Neuronal stem cell (in vitro differentiated cells): Measurements from ENCODE around the gene CFTR.

ENCODE experiments used
- DNase-seq: peaks from one replicate; pipeline ENCODE4 v3.0.0-alpha.2; 2013; ENCODE audit warnings: low spot score
- H2AFZ ChIP-seq: one replicate; pipeline ENCODE4 v1.6.1; 2013; ENCODE audit warnings: mild to moderate bottlenecking, low read length, inconsistent platforms
- H2AK5ac ChIP-seq: 2 replicates; pipeline ENCODE4 v1.6.1; 2013; ENCODE audit warnings: low read depth, mild to moderate bottlenecking, inconsistent platforms, low read length, moderate library complexity, mixed read lengths
- H2BK120ac ChIP-seq: 2 replicates; pipeline ENCODE4 v1.6.1; 2013; ENCODE audit warnings: low read depth, mild to moderate bottlenecking, inconsistent platforms, low read length, moderate library complexity, mixed read lengths
- H2BK12ac ChIP-seq: one replicate; pipeline ENCODE4 v1.6.1; 2013; ENCODE audit warnings: low read length, inconsistent platforms
- H2BK15ac ChIP-seq: 2 replicates; pipeline ENCODE4 v1.6.1; 2013; ENCODE audit warnings: mild to moderate bottlenecking, low read length, inconsistent platforms, mixed read lengths
- H2BK5ac ChIP-seq: one replicate; pipeline ENCODE4 v1.6.1; 2013; ENCODE audit warnings: inconsistent platforms, mild to moderate bottlenecking, low read length, moderate library complexity
- H3K14ac ChIP-seq: one replicate; pipeline ENCODE4 v1.6.1; 2013; ENCODE audit warnings: low read length, inconsistent platforms
- H3K18ac ChIP-seq: 2 replicates; pipeline ENCODE4 v1.6.1; 2013; ENCODE audit warnings: low read length, inconsistent platforms
- H3K23ac ChIP-seq: 2 replicates; pipeline ENCODE4 v1.6.1; 2013; ENCODE audit warnings: low read depth, mild to moderate bottlenecking, mixed read lengths, low read length, inconsistent platforms; ENCODE audit not compliant: poor library complexity
- H3K27ac ChIP-seq: replicated peaks from 3 replicates; pipeline ENCODE4 v1.5.1; 2013; ENCODE audit warnings: low read length, inconsistent platforms
- H3K27me3 ChIP-seq, 3 experiments: 2 replicates each; pipeline ENCODE4 v1.6.1; 2013; ENCODE audit warnings: low read length in 3 of 3, mild to moderate bottlenecking in 2 of 3, inconsistent platforms in 1 of 3, low read depth in 1 of 3, mixed read lengths in 1 of 3, moderate library complexity in 1 of 3; ENCODE audit not compliant: control insufficient read depth in 3 of 3, insufficient read depth in 3 of 3
- H3K36me3 ChIP-seq, 2 donors: replicated peaks in 1 of 2; 2 replicates each; pipeline ENCODE4 v1.6.1; 2013; ENCODE audit warnings: low read length in 2 of 2; ENCODE audit not compliant: control insufficient read depth in 2 of 2, insufficient read depth in 2 of 2
- H3K4ac ChIP-seq: 2 replicates; pipeline ENCODE4 v1.6.1; 2013; ENCODE audit warnings: inconsistent platforms, mild to moderate bottlenecking, low read length, moderate library complexity
- H3K4me1 ChIP-seq, 2 donors: 1 replicate in 1 of 2; 2 replicates in 1 of 2; pipeline ENCODE4 v1.6.1; 2013; ENCODE audit warnings: low read length in 2 of 2, low read depth in 1 of 2; ENCODE audit not compliant: control insufficient read depth in 2 of 2, insufficient read depth in 1 of 2
- H3K4me2 ChIP-seq: one replicate; pipeline ENCODE4 v1.6.1; 2013; ENCODE audit warnings: mild to moderate bottlenecking, low read length, inconsistent platforms; ENCODE audit not compliant: insufficient read depth, poor library complexity, severe bottlenecking
- H3K4me3 ChIP-seq, 2 donors: 2 replicates each; pipeline ENCODE4 v1.5.1; 2013; ENCODE audit warnings: low read length in 2 of 2, mild to moderate bottlenecking in 2 of 2, inconsistent platforms in 1 of 2, moderate library complexity in 1 of 2
- H3K79me1 ChIP-seq: one replicate; pipeline ENCODE4 v1.6.1; 2013; ENCODE audit warnings: low read depth, mild to moderate bottlenecking, inconsistent platforms, low read length, moderate library complexity
- H3K9ac ChIP-seq: one replicate; pipeline ENCODE4 v1.6.1; 2013; ENCODE audit warnings: mild to moderate bottlenecking, low read depth, low read length, inconsistent platforms; ENCODE audit not compliant: poor library complexity
- H3K9me3 ChIP-seq, 2 donors: replicated peaks in 1 of 2; 2 replicates each; pipeline versions ENCODE3 to v1.6.1; 2013; ENCODE audit warnings: low read length in 2 of 2, mild to moderate bottlenecking in 2 of 2, inconsistent platforms in 1 of 2, low read depth in 1 of 2, mixed read lengths in 1 of 2, moderate library complexity in 1 of 2; ENCODE audit not compliant: control insufficient read depth in 2 of 2, insufficient read depth in 1 of 2
- H4K8ac ChIP-seq: one replicate; pipeline ENCODE4 v1.6.1; 2013; ENCODE audit warnings: low read depth, mild to moderate bottlenecking, inconsistent platforms, low read length, moderate library complexity
- H4K91ac ChIP-seq: one replicate; pipeline ENCODE4 v1.6.1; 2013; ENCODE audit warnings: low read length, low read depth, mild to moderate bottlenecking, inconsistent platforms; ENCODE audit not compliant: poor library complexity
- WGBS, 2 donors: extraction: QIAGEN DNeasy Blood & Tissue Kit; methylation state at CpG; one replicate each; pipeline ENCODE4 v1.1.7; 2013; ENCODE audit warnings: missing lambda C conversion rate in 2 of 2, mixed read lengths in 1 of 2; ENCODE audit not compliant: insufficient read length in 2 of 2, insufficient replicate concordance in 1 of 2; ENCODE audit errors: extremely low coverage in 2 of 2; 5-methylcytosine and 5-hydroxymethylcytosine counted together

The CFTR gene

DNA sequence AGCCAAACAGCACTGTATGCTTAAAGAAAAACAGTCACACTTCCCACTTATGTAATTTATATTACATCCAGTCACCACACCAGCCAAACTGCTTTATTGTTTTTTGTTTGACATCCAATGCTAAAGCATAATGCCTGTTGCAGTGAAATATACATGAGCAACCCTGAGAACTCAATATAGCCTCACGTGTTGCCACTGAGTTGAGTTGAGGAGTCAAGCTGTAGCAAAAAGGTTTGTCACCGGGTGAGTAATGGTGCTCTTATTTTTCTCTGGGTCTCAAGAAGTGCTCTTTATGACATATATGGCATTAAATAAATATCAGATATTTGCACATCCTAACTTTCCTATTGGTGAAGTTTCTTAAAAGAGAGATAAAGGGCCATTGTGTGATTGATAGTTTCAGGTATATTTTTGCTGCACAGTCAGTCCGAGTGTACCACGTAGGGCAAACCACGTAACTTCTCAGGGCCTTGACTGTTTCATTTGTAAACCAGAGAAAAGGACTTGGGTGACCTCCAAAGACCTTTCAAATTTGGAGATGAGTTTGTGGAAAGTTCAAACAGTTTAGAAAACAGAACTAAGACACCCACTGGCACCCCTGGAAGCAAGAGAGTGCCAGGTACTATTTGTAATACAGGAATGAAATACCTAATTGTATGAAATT, 168.5 kb downstream of the CFTR start:
- Histone ChIP-seq H3K27me3 (no peaks in the 10 kb centered on the region), H2BK12ac (no peak overlapping the region), H4K8ac (no peak overlapping the region), H3K4me3 (no peak overlapping the region), H3K9ac (no peak overlapping the region), H3K9me3 (no peaks in the 10 kb centered on the region), H3K18ac (no peak overlapping the region), H3K14ac (no peak overlapping the region), H2BK5ac (no peak overlapping the region), H2AFZ (no peak overlapping the region), H2BK15ac (no peak overlapping the region), H3K27ac (no peak overlapping the region), H3K4ac (no peak overlapping the region), H3K23ac (no peak overlapping the region), H3K4me1 (peaks cover 3 to 4% of the 10 kb centered on the region in 2 donors), H2BK120ac (no peak overlapping the region), H2AK5ac (no peak overlapping the region), H3K4me2 (no peak overlapping the region), H4K91ac (no peak overlapping the region), H3K36me3 (no peaks in the 10 kb centered on the region), H3K79me1 (no peaks in the 10 kb centered on the region)
- no peak for DNase-seq
- WGBS, 2 donors = no CpG with 5 or more reads among the region's 5 CpGs

DNA sequence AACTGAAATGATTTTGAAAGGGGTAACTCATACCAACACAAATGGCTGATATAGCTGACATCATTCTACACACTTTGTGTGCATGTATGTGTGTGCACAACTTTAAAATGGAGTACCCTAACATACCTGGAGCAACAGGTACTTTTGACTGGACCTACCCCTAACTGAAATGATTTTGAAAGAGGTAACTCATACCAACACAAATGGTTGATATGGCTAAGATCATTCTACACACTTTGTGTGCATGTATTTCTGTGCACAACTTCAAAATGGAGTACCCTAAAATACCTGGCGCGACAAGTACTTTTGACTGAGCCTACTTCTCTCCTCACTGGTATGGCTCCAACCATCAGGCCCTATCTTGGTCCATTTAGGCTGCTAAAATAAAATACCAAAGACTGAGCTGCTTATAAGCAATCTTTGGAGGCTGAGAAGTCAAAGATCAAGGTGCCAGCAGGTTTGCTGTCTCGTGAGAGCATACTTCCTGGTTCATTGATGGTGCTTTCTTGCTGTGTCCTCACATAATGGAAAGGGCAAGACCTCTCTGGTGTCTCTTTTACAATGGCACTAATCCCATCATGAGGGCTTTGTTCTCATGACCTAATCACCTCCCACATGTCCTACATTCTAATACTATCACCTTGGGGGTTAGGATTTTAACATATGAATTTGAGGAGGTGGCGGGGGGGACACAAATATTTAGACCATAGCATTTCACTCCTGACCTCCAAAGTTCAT, 173.3 kb downstream of the CFTR start:
- Histone ChIP-seq H3K4me1 (peaks cover 5 to 6% of the 10 kb centered on the region in 2 donors), H3K9ac (peak overlapping the region; percentile 13), H3K79me1 (no peaks in the 10 kb centered on the region), H3K23ac (no peak overlapping the region), H2BK12ac (no peak overlapping the region), H2AK5ac (no peak overlapping the region), H2BK5ac (no peak overlapping the region), H3K27ac (no peak overlapping the region), H4K91ac (no peak overlapping the region), H2AFZ (no peak overlapping the region), H3K27me3 (peaks cover 0 to 6% (median 0%) of the 10 kb centered on the region in 3 experiments), H3K18ac (no peak overlapping the region), H3K9me3 (no peaks in the 10 kb centered on the region), H2BK15ac (no peak overlapping the region), H2BK120ac (no peak overlapping the region), H3K4ac (no peak overlapping the region), H3K14ac (no peak overlapping the region), H3K4me3 (no peak overlapping the region), H3K36me3 (no peaks in the 10 kb centered on the region), H4K8ac (no peak overlapping the region), H3K4me2 (no peak overlapping the region)
- WGBS, 2 donors = no CpG with 5 or more reads among the region's 4 CpGs
- peak; percentile 24 for DNase-seq

DNA sequence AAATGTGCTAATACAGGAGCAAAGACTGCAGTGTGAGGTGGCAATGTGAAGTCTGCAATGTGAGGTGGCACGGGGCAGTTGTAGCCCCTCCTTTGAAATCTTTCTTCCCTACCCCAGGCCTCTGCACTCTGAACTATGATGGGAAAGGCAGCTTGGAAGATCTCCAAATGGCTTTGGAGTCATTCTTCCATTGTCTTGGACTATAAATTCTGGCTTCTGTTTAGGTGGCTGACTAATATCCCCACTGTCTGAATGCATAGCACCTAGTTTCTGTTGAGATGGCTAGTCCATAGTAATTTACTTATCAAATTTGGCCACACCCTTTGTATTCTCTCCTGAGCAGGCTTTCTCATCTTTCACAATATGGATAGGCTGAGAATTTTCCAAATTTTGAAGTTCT, 175.0 kb downstream of the CFTR start:
- Histone ChIP-seq H3K4me2 (no peak overlapping the region), H2AFZ (no peak overlapping the region), H2BK15ac (no peak overlapping the region), H3K36me3 (no peaks in the 10 kb centered on the region), H3K23ac (no peak overlapping the region), H3K4me3 (no peak overlapping the region), H3K9ac (no peak overlapping the region), H3K9me3 (no peaks in the 10 kb centered on the region), H4K91ac (no peak overlapping the region), H3K27ac (no peak overlapping the region), H3K4ac (no peak overlapping the region), H2BK5ac (no peak overlapping the region), H3K27me3 (peaks cover 0 to 6% (median 0%) of the 10 kb centered on the region in 3 experiments), H3K79me1 (no peaks in the 10 kb centered on the region), H3K4me1 (peaks cover 5 to 6% of the 10 kb centered on the region in 2 donors), H4K8ac (no peak overlapping the region), H3K14ac (no peak overlapping the region), H2BK12ac (no peak overlapping the region), H2AK5ac (no peak overlapping the region), H2BK120ac (no peak overlapping the region), H3K18ac (no peak overlapping the region)
- no CpG with 5 or more reads among the region's 1 CpG for WGBS, 2 donors
- DNase-seq = no peak

DNA sequence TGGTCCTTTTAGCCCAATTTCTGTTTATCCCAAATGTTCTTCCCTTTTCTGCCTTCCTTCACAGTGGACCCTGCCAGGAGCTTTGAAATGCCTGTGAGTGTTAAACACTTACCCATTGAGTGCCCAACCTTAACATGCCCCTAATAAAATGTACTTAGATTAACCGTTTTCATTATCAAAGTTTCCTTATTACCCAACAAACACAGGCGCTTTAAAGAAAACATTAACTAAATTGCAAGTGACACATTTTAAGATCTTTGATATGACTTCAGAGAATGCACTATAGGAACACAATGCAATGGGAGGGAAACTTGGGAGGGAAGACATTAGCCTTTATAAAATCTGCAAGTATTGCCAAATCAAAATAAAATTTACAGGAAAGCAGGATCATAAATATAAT, 177.0 kb downstream of the CFTR start:
- H3K23ac ChIP-seq = no peak overlapping the region
- H2BK15ac ChIP-seq = no peak overlapping the region
- H3K79me1 ChIP-seq = no peaks in the 10 kb centered on the region
- no peaks in the 10 kb centered on the region for H3K36me3 ChIP-seq
- H3K27me3 ChIP-seq = peaks cover 0 to 6% (median 0%) of the 10 kb centered on the region in 3 experiments
- no peak overlapping the region for H3K18ac ChIP-seq
- H3K4me1 ChIP-seq = peaks cover 5 to 6% of the 10 kb centered on the region in 2 donors
- no peak overlapping the region for H2BK5ac ChIP-seq
- H3K4ac ChIP-seq = no peak overlapping the region
- no peak overlapping the region for H2BK12ac ChIP-seq
- no peak overlapping the region for H3K9ac ChIP-seq
- H2AFZ ChIP-seq = no peak overlapping the region
- no peak overlapping the region for H3K4me3 ChIP-seq
- H4K8ac ChIP-seq = no peak overlapping the region
- H4K91ac ChIP-seq = no peak overlapping the region
- no peaks in the 10 kb centered on the region for H3K9me3 ChIP-seq
- no CpG with 5 or more reads among the region's 2 CpGs for WGBS, 2 donors
- H2BK120ac ChIP-seq = no peak overlapping the region
- no peak overlapping the region for H2AK5ac ChIP-seq
- DNase-seq = no peak
- H3K27ac ChIP-seq = no peak overlapping the region
- no peak overlapping the region for H3K14ac ChIP-seq
- H3K4me2 ChIP-seq = no peak overlapping the region
